K562 (cell line): ENCODE measurements around the gene OR6K6. TPM values are rescaled to one million over a fixed set of nuclear protein-coding genes. Genes with fewer than 3 reads are reported as not detected.

Source experiments
- ARID2 ChIP-seq: fragments of 450-650 bp; IDR thresholded peaks from 2 replicates; pipeline ENCODE4 v1.6.1; 2017; ENCODE audit warnings: antibody characterized with exemption, mild to moderate bottlenecking
- CEBPZ ChIP-seq: fragments of 150-350 bp; IDR thresholded peaks from 2 replicates; pipeline ENCODE4 v1.6.1; 2014; ENCODE audit warnings: low read depth, mild to moderate bottlenecking, low read length, borderline replicate concordance
- GTF3C2 ChIP-seq: IDR thresholded peaks from 3 replicates; pipeline ENCODE4 v1.6.1; 2011; ENCODE audit warnings: borderline replicate concordance, mild to moderate bottlenecking, moderate library complexity; ENCODE audit not compliant: insufficient read length; ENCODE audit errors: extremely low read depth
- MTA3 ChIP-seq: fragments of 450-650 bp; formaldehyde crosslinking; IDR thresholded peaks from 2 replicates; pipeline ENCODE4 v1.6.1; 2017; ENCODE audit warnings: mild to moderate bottlenecking, borderline replicate concordance
- RAD21 ChIP-seq, 2 experiments: fragments of 250-450 bp in 1 of 2; fragments of 450-650 bp in 1 of 2; sonication (Bioruptor Pico) in 1 of 2; formaldehyde crosslinking in 1 of 2; IDR thresholded peaks in 1 of 2; conservative IDR thresholded peaks in 1 of 2; 2 replicates each; pipeline versions ENCODE4 v1.4.0 to v1.8.0; 2020 to 2022; ENCODE audit warnings: mild to moderate bottlenecking in 2 of 2, moderate library complexity in 1 of 2
- SAP30 ChIP-seq: fragments of 200-600 bp; sonication (generic); IDR thresholded peaks from 2 replicates; pipeline ENCODE4 v1.6.1; 2012; ENCODE audit warnings: borderline replicate concordance, low read depth, mild to moderate bottlenecking, moderate library complexity, low read length, control low read depth, inconsistent platforms; ENCODE audit not compliant: insufficient read depth, poor library complexity, severe bottlenecking
- SMARCA5 ChIP-seq: fragments of 450-650 bp; IDR thresholded peaks from 2 replicates; pipeline ENCODE4 v1.6.1; 2016
- TAL1 ChIP-seq: fragments of 450-650 bp; IDR thresholded peaks from 2 replicates; pipeline ENCODE4 v1.6.1; 2016; ENCODE audit warnings: mild to moderate bottlenecking
- ZNF277 ChIP-seq: fragments of 250-450 bp; sonication (Bioruptor Pico); IDR thresholded peaks from 2 replicates; pipeline ENCODE4 v1.8.0; 2022; ENCODE audit warnings: inconsistent platforms, mild to moderate bottlenecking, moderate library complexity, borderline replicate concordance
- ZNF398 ChIP-seq: fragments of 250-450 bp; sonication (Bioruptor Pico); IDR thresholded peaks from 2 replicates; pipeline ENCODE4 v1.8.0; 2021; ENCODE audit warnings: moderate library complexity, mild to moderate bottlenecking, inconsistent platforms
- ZNF592 ChIP-seq: fragments of 450-650 bp; IDR thresholded peaks from 2 replicates; pipeline ENCODE4 v1.6.1; 2017; ENCODE audit warnings: antibody characterized with exemption, mild to moderate bottlenecking
- polyA plus RNA-seq, 8 experiments: library from polyadenylated mRNA; depleted of rRNA in 4 of 8; stranded (reverse) in 5 of 8; unstranded in 3 of 8; fragments of >200 nt; fragmentation: Nextera tagmentation in 2 of 8; fragmentation: Illumina TruSeq in 1 of 8; extraction: Ambion mirVana in 2 of 8; extraction: Trizol in 1 of 8; gene quantifications; 2 replicates each; pipeline versions ENCODE4 v1.2.1 to v1.2.3, GENCODE V29; 2011 to 2014; ENCODE audit warnings: inconsistent platforms in 1 of 8, missing spikeins in 1 of 8
- total RNA-seq, 7 experiments: library from RNA; depleted of rRNA in 6 of 7; stranded (reverse); fragments of >200 nt in 6 of 7; fragmentation: Illumina TruSeq in 2 of 7; extraction: Trizol in 2 of 7; gene quantifications; 2 replicates each; pipeline versions ENCODE4 v1.2.1 to v1.2.3, GENCODE V29; 2011 to 2021; ENCODE audit warnings: low replicate concordance in 1 of 7

OR6K6 gene
- total and polyA plus RNA-seq, 9 of the 15 experiments (the other 6 are each of a cell fraction or from before 2014, with no cell fraction given), result not detected

- TF ChIP-seq SAP30 (no peak), ZNF592 (no peak), SMARCA5 (peak; percentile 28; the same call in 1 of the 2 replicates), ZNF398 (CRISPR knock-in tag) (no peak), ARID2 (no peak), TAL1 (no peak), MTA3 (no peak), GTF3C2 (no peak), CEBPZ (no peak), RAD21 (CRISPR knock-in tag; conservative IDR thresholded peaks at IDR 0.05 in 1 of 2, IDR thresholded peaks at IDR 0.05 in 1 of 2) (no peak), ZNF277 (CRISPR knock-in tag) (no peak)
Observed at GRCh38 chr1:158728510-158729225, 25.9 kb upstream of the OR6K6 start (continued).
